Measurements from ENCODE around the gene PI3.

Gene PI3

GRCh38 chr20:45187693-45188092, 13.0 kb downstream of the PI3 start:
- no peak for DNase-seq (ENCODE audit: low read depth)

- no peak for DNase-seq (ENCODE audit: low read depth)
Measured at GRCh38 chr20:45189067-45189609, 14.4 kb downstream of the PI3 start.

GRCh38 chr20:45189861-45190260, 15.2 kb downstream of the PI3 start:
- DNase-seq (ENCODE audit: low read depth): no peak

- no peak for DNase-seq (ENCODE audit: low read depth)
Measured at GRCh38 chr20:45191926-45192325, 17.2 kb downstream of the PI3 start.

- DNase-seq (ENCODE audit: low read depth): no peak
Measured at GRCh38 chr20:45193331-45193730, 18.6 kb downstream of the PI3 start.

- no peak for DNase-seq (ENCODE audit: low read depth)
Measured at GRCh38 chr20:45206725-45207124, 32.0 kb downstream of the PI3 start, which contains the start of gene SEMG1. TSS of gene SEMG1 (plus strand) at chr20:45207033. CDS start at chr20:45207054, 21 bp downstream.

GRCh38 chr20:45209924-45210323, 35.2 kb downstream of the PI3 start:
- no peak for DNase-seq (ENCODE audit: low read depth)

- no peak for DNase-seq (ENCODE audit: low read depth)
Measured at GRCh38 chr20:45211569-45212474, 37.1 kb downstream of the PI3 start.

- no peak for DNase-seq (ENCODE audit: low read depth)
Measured at GRCh38 chr20:45212836-45213235, 38.1 kb downstream of the PI3 start.

- DNase-seq (ENCODE audit: low read depth): no peak
Measured at GRCh38 chr20:45218124-45218523, 43.4 kb downstream of the PI3 start.

GRCh38 chr20:45218636-45219035, 43.9 kb downstream of the PI3 start:
- no peak for DNase-seq (ENCODE audit: low read depth)

- DNase-seq (ENCODE audit: low read depth): no peak
Measured at GRCh38 chr20:45221076-45221475, 46.4 kb downstream of the PI3 start, which contains the start of gene SEMG2. TSS of gene SEMG2 (plus strand) at chr20:45221373. CDS start at chr20:45221390, 17 bp downstream.

- no peak for DNase-seq (ENCODE audit: low read depth)
Measured at GRCh38 chr20:45223136-45223535, 48.4 kb downstream of the PI3 start.

Data from amniotic epithelial cell (primary cell).